Activated T-helper 9 cell treated with anti-CD3 and anti-CD28 coated beads, Interleukin-2, amount 50 U/mL, for 16 hours (primary cell): ENCODE measurements around the gene COPZ1.

ENCODE experiments used
- DNase-seq: peaks from one replicate; pipeline ENCODE4 v3.0.0-alpha.2; 2020; ENCODE audit warnings: low read depth

COPZ1 gene

GRCh38 chr12:54358945-54359761, 34.2 kb downstream of the COPZ1 start:
- DNase-seq: peak; percentile 83

- no peak for DNase-seq
These were observed 34.9 kb downstream of the COPZ1 start for GRCh38 chr12:54359762-54360351.

GRCh38 chr12:54360717-54361456, 36.0 kb downstream of the COPZ1 start:
- DNase-seq: no peak

DNA sequence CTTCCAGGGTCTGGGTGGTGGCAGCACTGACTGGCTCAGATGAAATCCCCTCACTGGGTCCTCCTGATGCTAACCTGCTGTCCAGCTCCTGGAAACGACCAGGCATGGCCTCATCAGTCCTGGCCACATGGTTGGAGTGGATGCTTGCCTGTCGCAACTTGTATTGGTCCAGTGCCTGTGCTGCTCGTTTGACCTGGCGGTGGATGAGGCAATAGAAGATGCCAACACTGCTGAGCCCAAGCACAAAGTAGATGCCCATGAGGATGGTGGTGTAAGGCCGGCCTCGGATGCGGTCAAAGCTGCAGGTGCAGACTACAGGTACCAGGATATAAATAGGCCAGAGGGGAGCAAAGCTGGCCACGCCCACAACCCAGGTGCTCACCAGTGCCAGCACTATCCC, 38.1 kb downstream of the COPZ1 start:
- DNase-seq: no peak

DNA sequence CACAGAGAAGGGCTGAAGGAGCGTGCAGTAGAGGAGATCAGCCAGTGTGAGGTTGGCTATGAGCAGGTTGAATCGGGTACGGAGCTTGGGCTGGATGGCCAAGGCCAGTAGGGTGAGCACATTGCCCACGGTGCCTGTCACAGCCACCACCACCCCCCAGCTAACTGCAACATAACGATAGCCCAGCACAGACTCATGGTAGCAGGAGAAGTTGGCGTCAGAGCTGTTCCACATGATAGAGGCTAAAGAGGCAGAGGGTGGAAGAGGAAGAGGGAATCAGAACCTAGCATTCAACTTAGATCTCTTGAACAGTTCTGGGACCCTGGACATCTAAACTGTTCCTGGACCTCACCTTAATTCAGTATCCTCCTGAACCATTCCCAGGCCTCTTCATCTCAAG, 38.7 kb downstream of the COPZ1 start:
- DNase-seq: no peak

GRCh38 chr12:54364413-54364812, 39.5 kb downstream of the COPZ1 start, which contains the start of gene GPR84:
Gene GPR84 (minus strand): TSS chr12:54364486. CDS start chr12:54363851, 635 bp downstream.
- no peak for DNase-seq

DNA sequence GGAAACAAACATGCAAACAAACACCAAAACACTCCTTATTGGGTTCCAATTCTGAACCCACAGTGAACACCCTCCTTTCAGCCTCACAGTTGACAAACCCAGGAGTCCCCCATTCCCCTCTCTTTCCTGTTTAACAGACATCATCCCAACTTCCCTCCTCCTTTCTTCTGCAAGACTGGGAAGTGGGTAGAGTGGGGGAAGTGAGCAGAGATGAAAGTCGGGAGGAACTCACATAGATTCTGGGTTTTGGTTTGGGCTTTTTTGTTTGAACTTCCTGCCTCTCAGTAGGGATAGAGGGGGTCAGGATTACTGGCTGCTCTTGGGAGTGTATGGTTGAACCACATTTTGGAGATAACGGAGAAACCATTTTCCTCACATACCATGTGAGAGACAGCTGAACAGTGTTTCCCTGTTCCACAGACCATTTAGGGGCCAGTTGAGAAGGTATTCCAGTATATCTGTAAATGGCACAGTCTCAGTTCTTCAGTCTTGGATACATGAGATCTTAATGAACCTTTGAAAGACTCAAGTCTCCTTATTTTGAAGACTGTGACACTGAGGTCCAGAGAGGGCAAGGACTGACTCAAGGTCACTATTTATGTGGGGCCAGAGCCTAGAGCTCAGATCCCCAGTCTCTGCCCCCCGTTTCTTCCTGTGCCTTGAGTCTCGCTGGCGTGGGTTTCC, 43.2 kb downstream of the COPZ1 start:
- no peak for DNase-seq

DNA sequence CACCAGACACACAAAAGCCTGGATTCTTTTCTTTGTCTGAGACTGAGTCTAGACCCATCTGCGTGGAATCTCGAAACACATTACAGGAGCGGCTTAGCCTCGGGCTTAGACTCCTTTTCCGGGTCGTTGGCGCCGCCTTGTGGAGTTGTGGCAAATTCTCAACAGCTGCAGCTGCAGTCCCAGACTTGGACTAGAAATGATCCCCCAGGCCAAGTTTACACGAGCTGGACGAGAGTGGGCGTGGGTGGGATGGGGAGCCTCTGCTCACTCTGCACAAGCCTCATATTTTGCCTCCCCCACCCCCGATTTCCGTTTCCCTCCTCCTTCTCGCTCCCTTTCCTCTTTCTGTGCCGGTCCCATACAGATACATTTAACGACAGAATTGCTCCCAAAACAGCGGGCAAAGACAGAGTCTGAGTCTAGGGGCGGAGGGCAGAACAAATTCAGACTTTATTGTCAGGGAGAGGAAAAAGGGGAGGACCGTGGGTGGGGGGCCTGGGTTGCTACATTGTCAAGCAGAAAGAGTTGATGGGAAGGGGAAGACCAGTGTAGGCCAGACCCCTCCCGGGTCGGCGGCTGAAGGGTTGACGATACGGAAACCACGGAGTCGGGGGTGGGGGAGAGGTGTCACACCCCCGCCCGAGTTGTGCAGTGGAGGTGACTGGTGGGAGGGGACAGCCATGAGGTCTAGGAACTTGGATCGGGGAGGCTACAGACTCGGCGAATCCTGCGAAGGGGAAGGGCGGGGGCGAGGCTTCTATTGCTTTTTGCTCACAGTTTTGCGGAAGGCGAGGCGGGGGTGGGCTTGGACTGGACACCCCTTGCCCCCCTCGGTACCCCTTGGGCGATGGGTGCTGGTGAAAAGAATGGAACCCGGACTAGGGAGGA, 44.0 kb downstream of the COPZ1 start:
- DNase-seq: peak; percentile 80

GRCh38 chr12:54369597-54370131, 44.7 kb downstream of the COPZ1 start:
- no peak for DNase-seq

- DNase-seq: no peak
These were observed 45.3 kb downstream of the COPZ1 start for GRCh38 chr12:54370171-54370730.

DNA sequence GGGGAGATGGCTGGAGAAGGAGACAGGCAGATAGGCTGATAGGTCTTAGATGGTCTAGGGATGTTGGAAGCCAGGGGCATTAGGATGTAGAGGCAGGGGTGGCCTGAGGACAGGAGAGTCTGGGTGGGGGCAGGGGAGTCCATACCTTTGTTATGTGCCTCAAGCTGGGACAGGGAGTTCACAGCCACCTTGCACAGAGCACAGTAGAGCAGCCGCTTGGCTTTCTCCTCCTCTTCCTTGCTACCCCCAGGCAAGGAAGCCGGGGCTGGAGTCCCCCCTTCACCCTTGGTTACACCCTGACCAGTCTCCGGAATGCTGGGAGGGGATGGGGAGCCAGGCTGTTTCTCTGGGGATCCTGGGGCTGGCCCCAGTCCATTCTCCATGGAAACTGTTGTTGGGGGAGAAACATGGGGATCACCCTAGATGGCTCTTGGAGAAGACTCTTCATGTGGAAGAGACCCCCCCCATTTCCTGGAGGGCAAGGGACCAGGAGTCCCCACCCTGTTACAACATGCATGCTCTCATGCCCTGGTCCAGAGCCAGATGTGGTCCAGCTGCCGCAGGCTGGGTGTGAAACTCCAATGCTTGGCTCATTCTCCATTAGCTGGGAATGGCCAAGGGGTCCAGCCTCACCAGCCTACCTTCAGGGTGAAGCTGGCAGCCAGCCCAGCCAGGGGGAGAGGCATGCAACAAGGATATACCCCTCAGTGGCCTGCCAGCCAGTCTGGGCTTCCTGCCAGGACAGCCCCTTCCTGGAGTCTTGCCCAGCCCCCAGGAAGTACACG, 46.6 kb downstream of the COPZ1 start:
- DNase-seq: no peak

- DNase-seq: no peak
These were observed 47.3 kb downstream of the COPZ1 start for GRCh38 chr12:54372113-54372806.

DNA sequence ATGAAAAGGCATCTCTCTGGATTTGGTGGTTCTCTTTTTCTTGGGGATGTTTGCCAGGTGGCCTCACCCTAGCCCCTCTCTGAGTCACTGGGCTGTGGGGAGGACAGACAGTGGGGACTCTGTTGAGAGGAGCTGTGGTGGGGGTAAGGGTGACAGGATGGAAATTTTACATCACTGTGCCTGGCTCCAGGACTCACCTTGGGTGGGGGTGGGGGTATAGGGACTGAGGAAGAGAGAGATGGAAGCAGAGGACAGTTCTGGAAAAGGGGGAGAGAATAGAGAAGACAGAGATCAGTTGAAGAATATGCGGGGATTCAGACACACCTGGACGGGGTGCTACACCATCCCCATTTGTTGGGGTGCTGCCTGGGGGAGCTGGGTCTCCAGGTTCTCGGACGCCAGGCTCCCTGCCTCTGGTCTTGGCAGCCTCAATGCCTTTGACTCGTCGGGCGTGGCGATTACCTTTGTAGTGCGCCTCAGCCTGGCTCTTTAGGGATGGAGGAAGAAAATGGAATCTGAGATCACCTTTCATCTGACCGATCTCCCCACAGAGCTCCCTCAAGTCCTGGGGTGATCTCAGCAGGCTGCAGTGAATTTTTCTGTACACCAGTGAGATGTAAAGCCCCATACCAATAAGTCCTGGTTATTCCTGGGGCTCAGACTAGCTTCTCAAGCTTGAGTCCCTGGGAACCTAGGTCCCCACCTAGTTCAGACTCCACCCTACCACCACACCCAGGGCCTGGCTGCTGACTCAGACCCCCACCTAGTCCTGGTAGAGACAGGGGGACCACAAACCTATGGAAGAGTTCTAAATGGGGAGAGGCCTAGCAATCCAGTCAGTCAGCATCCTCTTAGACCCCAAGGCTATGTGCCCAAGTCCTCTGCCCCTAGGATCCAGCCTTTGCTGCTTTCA, 49.0 kb downstream of the COPZ1 start:
- DNase-seq: no peak

GRCh38 chr12:54374562-54375258, 49.8 kb downstream of the COPZ1 start:
- DNase-seq: no peak

DNA sequence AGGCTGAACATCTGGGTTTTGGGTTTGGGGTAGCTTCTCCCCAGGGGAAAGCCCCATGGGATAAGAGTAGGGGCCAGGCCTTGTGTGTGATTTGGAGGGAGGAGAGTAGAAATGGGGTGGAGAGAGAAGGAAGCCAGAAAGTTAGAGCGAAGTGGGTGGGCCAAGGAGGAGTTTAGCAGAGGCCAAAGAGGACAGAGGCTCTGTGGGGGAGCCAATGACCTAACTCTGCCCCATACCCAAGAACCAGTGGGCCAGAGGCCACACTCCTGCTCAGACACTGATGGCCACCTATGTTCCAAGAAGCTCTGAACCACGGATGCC, 50.3 kb downstream of the COPZ1 start:
- DNase-seq: no peak

DNA sequence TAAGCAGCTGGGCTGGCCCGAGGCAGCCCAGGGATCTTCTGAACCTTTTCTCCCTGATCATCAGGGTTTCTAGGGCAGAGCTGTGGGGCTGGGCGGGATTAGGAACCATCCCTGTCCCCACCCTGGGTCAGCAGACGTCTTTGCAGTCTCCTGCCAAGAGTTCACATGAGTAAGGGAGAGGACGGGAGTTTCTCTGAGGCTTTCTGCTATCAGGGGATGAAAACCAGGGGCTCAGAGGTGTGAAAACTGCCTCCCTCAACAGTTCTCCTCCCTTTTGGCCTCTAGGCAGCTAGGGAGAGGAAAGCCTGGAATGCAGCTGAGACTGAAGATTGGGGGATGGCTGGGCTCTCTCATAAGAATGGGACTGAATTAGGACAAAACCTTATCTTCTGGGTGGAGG, 51.7 kb downstream of the COPZ1 start:
- DNase-seq: no peak

GRCh38 chr12:54377007-54377406, 52.1 kb downstream of the COPZ1 start:
- DNase-seq: no peak
